Aorta (tissue), 4 donors: ENCODE data around the gene RASGRP3. TPM values are rescaled to one million over a fixed set of nuclear protein-coding genes. Genes with fewer than 3 reads are reported as not detected.

Source experiments
- polyA plus RNA-seq, 2 donors: library from polyadenylated mRNA; stranded (reverse); fragments of 200-250 nt; gene quantifications; one replicate each; pipeline ENCODE4 v1.2.3, GENCODE V29; 2013
- total RNA-seq, 2 donors: library from RNA; stranded (reverse); fragmentation: NEBNext Ultra II Directional; extraction: Animal tissue kit (Norgen Biotek cat#: 25700); gene quantifications; one replicate each; pipeline ENCODE4 v1.2.1, GENCODE V29; 2021
- donor health status: healthy with polysubstance abuse.
- donor health status: Bipolar disorder and iron deficiency.
- donor health status: DM: no; HTN: no; CAD: no.
- donor health status: DM: yes; HTN: yes; CAD: no.

The RASGRP3 gene
- total and polyA plus RNA-seq, 4 donors, result 0.46 to 22.3 (median 7.9) TPM

Other genes with a start within 250 kb of the RASGRP3 start
- 10 to 100 TPM; 39.7 to 57.2 TPM for gene FAM98A, start 122.7 kb downstream of the RASGRP3 start, total RNA-seq
- 10 to 100 TPM; 18.9 to 31.6 TPM for gene FAM98A, start 122.7 kb downstream of the RASGRP3 start, polyA plus RNA-seq